ENCODE measurements around the gene IL9.

IL9 gene

DNA sequence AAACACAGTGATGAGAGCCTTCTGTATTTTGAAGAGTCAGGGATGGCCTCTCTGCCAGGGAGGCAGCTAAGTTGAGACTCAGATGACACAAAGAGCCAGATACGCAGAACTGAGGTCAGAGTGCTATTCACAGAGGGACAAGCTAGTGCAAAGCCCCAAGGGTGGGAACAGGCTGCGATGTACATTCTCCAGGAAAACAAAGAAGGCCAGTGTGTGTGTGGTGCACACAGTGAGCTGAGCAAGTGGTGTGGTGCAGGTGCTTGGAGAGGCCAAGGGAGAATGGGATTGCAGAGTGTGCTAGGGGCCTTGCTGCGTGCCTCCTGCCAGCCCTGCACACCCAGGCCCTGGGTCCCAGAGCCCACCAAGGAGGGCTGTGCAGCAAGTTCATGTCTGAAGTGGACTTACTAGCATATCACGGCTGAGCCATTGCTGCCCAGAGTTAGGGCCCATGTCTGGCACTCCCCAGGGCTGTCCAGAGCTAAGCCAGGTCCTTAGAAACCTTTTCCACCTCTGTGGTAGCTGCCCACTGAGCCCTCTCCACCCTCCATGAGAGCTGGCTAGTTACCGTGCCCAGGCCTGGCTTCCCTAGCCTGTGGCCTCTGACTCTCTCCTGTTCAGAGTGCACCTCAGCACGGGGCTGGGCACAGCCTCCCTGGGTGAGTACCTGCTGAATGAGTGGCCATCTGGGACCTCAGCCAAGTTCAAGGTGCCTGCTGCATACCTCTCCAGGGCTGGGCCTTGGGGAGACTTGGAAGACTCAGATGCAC is 51.9 kb downstream of the IL9 start:
- Histone ChIP-seq H3K27me3 (replicated peaks; ENCODE audit: insufficient read depth, low read length) (no peaks in the 10 kb centered on the region), H3K9ac (ENCODE audit: low read length) (no peak overlapping the region), H3K4me3 (ENCODE audit: low read length) (no peak overlapping the region), H2AFZ (ENCODE audit: low read length) (no peak overlapping the region), H3K27ac (ENCODE audit: low read length) (no peak overlapping the region), H3K79me2 (ENCODE audit: low read length) (no peaks in the 10 kb centered on the region), H4K20me1 (ENCODE audit: insufficient read depth, low read length) (no peaks in the 10 kb centered on the region), H3K4me2 (ENCODE audit: low read depth, low read length) (no peak overlapping the region), H3F3A (ENCODE audit: insufficient read depth, low read length) (no peaks in the 10 kb centered on the region), H3K9me3 (replicated peaks; ENCODE audit: insufficient read depth, low read length) (no peaks in the 10 kb centered on the region), H3K36me3 (replicated peaks; ENCODE audit: insufficient read depth, low read length) (no peaks in the 10 kb centered on the region), H3K4me1 (ENCODE audit: low read length) (no peaks in the 10 kb centered on the region), H3K9me2 (replicated peaks; ENCODE audit: insufficient read depth, low read length) (no peaks in the 10 kb centered on the region)
- no peak for TF ChIP-seq EZH2phosphoT487 (IDR thresholded peaks at IDR 0.05; ENCODE audit: low read length)
- TF ChIP-seq EZH2 (optimal IDR thresholded peaks at IDR 0.05; ENCODE audit: low read depth, low read length), result no peak
- TF ChIP-seq, protein P1, sequence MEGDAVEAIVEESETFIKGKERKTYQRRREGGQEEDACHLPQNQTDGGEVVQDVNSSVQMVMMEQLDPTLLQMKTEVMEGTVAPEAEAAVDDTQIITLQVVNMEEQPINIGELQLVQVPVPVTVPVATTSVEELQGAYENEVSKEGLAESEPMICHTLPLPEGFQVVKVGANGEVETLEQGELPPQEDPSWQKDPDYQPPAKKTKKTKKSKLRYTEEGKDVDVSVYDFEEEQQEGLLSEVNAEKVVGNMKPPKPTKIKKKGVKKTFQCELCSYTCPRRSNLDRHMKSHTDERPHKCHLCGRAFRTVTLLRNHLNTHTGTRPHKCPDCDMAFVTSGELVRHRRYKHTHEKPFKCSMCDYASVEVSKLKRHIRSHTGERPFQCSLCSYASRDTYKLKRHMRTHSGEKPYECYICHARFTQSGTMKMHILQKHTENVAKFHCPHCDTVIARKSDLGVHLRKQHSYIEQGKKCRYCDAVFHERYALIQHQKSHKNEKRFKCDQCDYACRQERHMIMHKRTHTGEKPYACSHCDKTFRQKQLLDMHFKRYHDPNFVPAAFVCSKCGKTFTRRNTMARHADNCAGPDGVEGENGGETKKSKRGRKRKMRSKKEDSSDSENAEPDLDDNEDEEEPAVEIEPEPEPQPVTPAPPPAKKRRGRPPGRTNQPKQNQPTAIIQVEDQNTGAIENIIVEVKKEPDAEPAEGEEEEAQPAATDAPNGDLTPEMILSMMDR (IDR thresholded peaks at IDR 0.05; ENCODE audit: low read length), result no peak
- DNase-seq, result no peak

GRCh38 chr5:135842737-135843136 is 52.9 kb downstream of the IL9 start:
- H3K27ac ChIP-seq (ENCODE audit: low read length), result no peak overlapping the region
- H3K9ac ChIP-seq (ENCODE audit: low read length), result no peak overlapping the region
- no peak overlapping the region for H2AFZ ChIP-seq (ENCODE audit: low read length)
- H4K20me1 ChIP-seq (ENCODE audit: insufficient read depth, low read length), result no peaks in the 10 kb centered on the region
- H3K9me2 ChIP-seq (replicated peaks; ENCODE audit: insufficient read depth, low read length), result no peaks in the 10 kb centered on the region
- H3K4me1 ChIP-seq (ENCODE audit: low read length), result no peaks in the 10 kb centered on the region
- no peaks in the 10 kb centered on the region for H3F3A ChIP-seq (ENCODE audit: insufficient read depth, low read length)
- H3K79me2 ChIP-seq (ENCODE audit: low read length), result no peaks in the 10 kb centered on the region
- H3K4me3 ChIP-seq (ENCODE audit: low read length), result no peak overlapping the region
- H3K27me3 ChIP-seq (replicated peaks; ENCODE audit: insufficient read depth, low read length), result no peaks in the 10 kb centered on the region
- H3K36me3 ChIP-seq (replicated peaks; ENCODE audit: insufficient read depth, low read length), result no peaks in the 10 kb centered on the region
- H3K4me2 ChIP-seq (ENCODE audit: low read depth, low read length), result no peak overlapping the region
- H3K9me3 ChIP-seq (replicated peaks; ENCODE audit: insufficient read depth, low read length), result no peaks in the 10 kb centered on the region
- no peak for DNase-seq
- TF ChIP-seq EZH2phosphoT487 (IDR thresholded peaks at IDR 0.05; ENCODE audit: low read length), result no peak
- TF ChIP-seq, protein P1 (IDR thresholded peaks at IDR 0.05; ENCODE audit: low read length), result no peak
- no peak for TF ChIP-seq EZH2 (optimal IDR thresholded peaks at IDR 0.05; ENCODE audit: low read depth, low read length)

Measured in MM.1S (cell line).